ENCODE results near the gene ZNF292.
"Not testable (repeated sequence)": the region's sequence is repeated elsewhere in the genome, so short reads cannot be mapped to it uniquely, and the experiment has no call there.

ZNF292 gene

DNA sequence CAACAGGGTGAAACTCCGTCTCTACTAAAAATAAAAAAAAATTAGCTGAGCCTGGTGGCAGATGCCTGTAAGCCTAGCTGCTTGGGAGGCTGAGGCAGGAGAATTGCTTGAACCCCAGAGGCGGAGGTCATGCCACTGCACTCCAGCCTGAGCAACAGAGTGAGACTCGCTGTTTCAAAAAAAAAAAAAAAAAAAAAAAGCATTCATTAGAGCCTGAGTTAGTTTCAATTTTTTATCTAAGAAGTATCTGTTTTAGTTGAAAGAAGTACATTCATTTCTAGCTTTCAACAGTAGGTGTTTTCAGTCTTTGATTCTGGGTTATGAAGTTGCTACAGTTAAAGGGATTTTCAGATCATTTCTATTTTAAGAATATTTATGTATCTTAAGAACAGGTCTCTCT, 42.2 kb downstream of the ZNF292 start:
- H3K4me3 ChIP-seq (ENCODE audit: low read length), result no peak overlapping the region
- TF ChIP-seq, protein P1, sequence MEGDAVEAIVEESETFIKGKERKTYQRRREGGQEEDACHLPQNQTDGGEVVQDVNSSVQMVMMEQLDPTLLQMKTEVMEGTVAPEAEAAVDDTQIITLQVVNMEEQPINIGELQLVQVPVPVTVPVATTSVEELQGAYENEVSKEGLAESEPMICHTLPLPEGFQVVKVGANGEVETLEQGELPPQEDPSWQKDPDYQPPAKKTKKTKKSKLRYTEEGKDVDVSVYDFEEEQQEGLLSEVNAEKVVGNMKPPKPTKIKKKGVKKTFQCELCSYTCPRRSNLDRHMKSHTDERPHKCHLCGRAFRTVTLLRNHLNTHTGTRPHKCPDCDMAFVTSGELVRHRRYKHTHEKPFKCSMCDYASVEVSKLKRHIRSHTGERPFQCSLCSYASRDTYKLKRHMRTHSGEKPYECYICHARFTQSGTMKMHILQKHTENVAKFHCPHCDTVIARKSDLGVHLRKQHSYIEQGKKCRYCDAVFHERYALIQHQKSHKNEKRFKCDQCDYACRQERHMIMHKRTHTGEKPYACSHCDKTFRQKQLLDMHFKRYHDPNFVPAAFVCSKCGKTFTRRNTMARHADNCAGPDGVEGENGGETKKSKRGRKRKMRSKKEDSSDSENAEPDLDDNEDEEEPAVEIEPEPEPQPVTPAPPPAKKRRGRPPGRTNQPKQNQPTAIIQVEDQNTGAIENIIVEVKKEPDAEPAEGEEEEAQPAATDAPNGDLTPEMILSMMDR (conservative IDR thresholded peaks at IDR 0.05; ENCODE audit: low read length), result no peak
- DNase-seq (ENCODE audit: low read depth), result no peak

DNA sequence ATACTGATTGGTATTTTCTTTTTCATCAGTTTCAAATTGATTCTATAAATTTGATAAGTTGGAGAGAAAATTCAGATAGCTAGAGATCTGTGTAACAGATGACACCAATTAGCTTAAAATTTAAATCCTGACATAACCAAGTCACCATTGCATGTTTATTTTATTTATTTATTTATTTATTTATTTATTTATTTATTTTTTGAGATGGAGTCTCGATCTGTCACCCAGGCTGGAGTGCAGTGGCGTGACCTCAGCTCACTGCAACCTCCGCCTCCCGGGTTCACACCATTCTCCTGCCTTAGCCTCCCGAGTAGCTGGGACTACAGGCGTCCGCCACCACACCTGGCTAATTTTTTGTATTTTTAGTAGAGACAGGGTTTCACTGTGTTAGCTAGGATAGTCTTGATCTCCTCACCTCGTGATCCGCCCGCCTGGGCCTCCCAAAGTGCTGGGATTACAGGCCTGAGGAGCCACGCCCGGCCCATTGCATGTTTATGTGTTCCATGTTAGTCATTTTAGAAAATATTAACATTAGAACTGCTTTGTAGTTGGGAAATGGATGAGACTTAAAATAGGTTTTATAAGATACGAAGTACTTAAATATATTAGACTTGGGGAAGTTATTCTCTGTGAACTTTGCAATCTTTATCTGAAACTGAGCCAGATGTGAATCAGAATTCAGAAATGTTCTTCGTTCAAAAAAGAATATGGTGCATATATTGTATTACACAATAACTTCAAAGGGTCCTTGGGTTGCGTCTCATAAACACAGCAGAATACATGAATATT, 42.9 kb downstream of the ZNF292 start:
- H3K4me3 ChIP-seq (ENCODE audit: low read length); DNase-seq (ENCODE audit: low read depth): not testable (repeated sequence)

DNA sequence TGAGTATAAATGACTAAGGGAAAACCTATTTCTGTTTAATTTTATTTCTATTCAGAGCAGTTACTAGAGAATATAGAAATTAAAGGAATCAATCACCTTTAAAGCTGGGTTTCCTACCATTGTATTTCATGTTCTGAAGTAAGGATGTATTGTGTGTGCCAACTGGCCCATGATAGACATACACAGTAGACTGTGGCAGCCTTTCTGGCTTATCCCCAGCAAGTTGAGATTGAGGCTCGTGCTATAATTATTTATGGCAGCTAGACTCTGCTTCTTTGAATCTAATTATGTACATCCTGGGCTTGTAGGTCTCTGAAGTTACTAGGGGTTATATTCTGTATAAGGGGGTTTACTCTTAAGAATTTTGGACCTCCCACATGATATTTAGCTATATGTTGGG, 44.4 kb downstream of the ZNF292 start:
- TF ChIP-seq, protein P1 (conservative IDR thresholded peaks at IDR 0.05; ENCODE audit: low read length), result no peak
- H3K4me3 ChIP-seq (ENCODE audit: low read length), result no peak overlapping the region
- no peak for DNase-seq (ENCODE audit: low read depth)

DNA sequence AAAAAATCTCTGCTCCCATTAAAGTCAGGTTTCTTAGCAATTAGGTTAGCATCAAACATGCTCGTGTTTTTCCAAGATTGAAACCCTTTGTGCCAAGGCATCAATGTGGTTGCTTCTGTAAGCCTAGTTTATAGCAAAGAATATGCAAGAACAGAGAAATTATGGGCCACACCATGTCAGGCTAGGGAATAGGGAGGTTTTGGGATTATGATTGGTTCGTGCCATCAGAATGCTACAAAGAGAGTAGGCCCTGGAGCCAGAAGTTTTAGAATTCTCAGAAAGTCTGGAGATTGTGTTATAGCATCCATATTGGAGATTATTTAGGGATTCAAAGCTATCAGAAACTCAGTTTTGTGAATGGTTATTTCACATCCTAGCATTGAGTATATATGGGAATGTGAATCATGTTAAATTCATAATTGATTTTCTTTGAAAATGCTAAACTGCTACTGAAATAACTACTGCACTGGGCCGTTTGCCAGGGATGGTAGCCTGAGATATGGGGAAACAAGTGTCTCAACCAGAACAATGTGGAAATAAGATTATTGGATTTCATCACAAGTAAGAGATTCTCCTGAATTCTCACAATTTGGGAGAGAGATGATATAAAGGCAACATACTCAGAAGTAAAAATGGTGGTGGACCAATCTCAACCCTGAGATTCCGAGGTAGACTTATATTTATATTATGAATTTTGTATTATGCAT, 45.3 kb downstream of the ZNF292 start:
- TF ChIP-seq, protein P1 (conservative IDR thresholded peaks at IDR 0.05; ENCODE audit: low read length), result no peak
- no peak overlapping the region for H3K4me3 ChIP-seq (ENCODE audit: low read length)
- DNase-seq (ENCODE audit: low read depth), result peak; percentile 79

DNA sequence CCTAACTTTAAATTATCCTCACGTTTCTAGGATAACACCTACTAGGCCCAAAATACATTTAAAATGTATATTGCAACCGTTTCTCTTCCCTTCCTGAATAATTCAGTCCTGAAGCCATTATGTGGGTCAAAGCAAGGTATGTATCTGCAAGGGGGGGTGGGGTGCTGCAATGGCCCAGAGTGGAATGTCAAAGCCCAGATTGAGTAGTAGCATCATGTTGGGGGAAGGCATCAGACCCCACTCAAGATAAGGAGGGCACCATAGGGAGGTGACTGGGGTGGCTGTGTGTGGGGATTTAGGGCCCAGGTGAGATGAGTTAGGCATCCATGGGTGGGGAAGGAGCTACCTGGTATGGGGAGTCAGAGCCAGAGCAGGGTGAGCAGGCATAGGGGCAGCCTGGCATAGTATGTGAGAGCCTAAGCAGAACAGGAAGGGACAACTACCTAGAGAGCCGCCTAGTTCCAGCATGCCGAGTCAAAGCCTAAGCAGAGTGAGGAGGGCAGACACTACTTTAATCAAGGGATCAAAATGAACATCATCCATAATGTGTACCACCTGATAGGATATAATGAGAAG, 48.2 kb downstream of the ZNF292 start:
- H3K4me3 ChIP-seq (ENCODE audit: low read length), result no peak overlapping the region
- TF ChIP-seq, protein P1 (conservative IDR thresholded peaks at IDR 0.05; ENCODE audit: low read length), result no peak
- no peak for DNase-seq (ENCODE audit: low read depth)

DNA sequence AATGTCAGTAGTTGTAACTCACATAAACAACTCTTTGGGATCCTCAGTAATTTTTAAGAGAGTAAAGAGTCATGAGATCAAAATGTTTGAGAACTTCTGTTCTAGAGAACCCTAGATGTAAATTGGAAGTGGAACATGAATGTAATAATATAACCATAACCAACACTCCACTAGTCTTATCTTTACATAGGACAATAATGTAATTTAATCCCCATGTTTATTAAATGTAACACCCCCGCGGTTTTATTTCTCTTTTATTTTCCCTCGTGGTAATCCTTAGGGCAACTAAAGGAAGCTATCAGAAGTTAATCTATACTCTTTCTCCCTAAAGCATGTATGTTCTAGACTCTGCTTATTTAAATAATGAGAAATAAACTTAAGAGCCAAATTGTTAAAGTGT, 54.4 kb downstream of the ZNF292 start:
- no peak overlapping the region for H3K4me3 ChIP-seq (ENCODE audit: low read length)
- TF ChIP-seq, protein P1 (conservative IDR thresholded peaks at IDR 0.05; ENCODE audit: low read length), result no peak

DNA sequence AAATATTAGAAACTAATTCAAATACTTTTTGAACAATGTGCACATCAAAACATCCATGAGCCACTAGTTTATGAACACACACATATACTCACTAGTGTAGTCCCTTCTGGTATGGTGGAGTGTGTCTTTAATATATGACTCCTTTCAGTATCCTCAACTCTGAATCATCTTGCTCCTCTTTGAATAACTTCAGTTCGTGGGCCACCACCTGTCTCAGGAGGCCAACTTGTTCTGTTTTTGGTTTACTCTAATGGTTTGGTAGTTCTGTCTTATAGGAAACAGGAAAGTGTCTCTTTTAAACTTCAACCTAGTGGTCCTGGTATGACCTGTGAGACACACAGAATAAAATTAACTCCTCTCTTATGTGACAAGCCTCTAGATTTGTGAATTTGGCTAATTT, 55.6 kb downstream of the ZNF292 start:
- DNase-seq (ENCODE audit: low read depth), result no peak
- no peak overlapping the region for H3K4me3 ChIP-seq (ENCODE audit: low read length)
- TF ChIP-seq, protein P1 (conservative IDR thresholded peaks at IDR 0.05; ENCODE audit: low read length), result no peak

More for the DNA sequence above, 54.4 kb downstream of the ZNF292 start:
- no peak for DNase-seq (ENCODE audit: low read depth)

Data from AG10803 (cell line).